HepG2 (cell line): ENCODE measurements around the gene IFRD1. TPM values are rescaled to one million over a fixed set of nuclear protein-coding genes. Genes with fewer than 3 reads are reported as not detected.

ENCODE experiments used
- ATAC-seq: fragments of 200-7000 bp; cut with Tn5 transposase; 3 replicates; pipeline ENCODE4 v1.9.1; 2020; ENCODE audit warnings: mild to moderate bottlenecking, moderate library complexity
- BruUV-seq: library from RNA; stranded (reverse); fragments of 400-500 nt; replicated peaks from 2 replicates; lab custom pipeline; 2021; lab: Mats Ljungman, UMichigan
- CTCF ChIA-PET: fragments of 300-600 bp; formaldehyde crosslinking; extraction: SDS; loops from one replicate; lab custom pipeline; 2021; ENCODE audit warnings: low total read pairs, inconsistent platforms, low intra/inter-chr PET ratio; lab: Yijun Ruan, JAX
- POLR2A ChIA-PET: fragments of 350-600 bp; sonication (Branson Sonifier 250); formaldehyde crosslinking; loops from one replicate; lab custom pipeline; 2020; ENCODE audit warnings: antibody characterized with exemption, inconsistent platforms; lab: Yijun Ruan, JAX
- DNase-seq: peaks from one replicate; pipeline ENCODE4 v3.0.0-alpha.2; 2015; ENCODE audit warnings: low spot score
- FAIRE-seq: peaks from 3 replicates; lab custom pipeline; 2011; peaks lifted over from hg19 to GRCh38; lab: Jason Lieb, UNC
- H2AFZ ChIP-seq: one replicate; pipeline ENCODE4 v1.6.1; 2011; ENCODE audit warnings: low read length, inconsistent platforms
- H3K27ac ChIP-seq: fragments of 300-600 bp; 3 replicates; pipeline ENCODE4 v1.8.0; 2011; ENCODE audit warnings: mixed run types, mild to moderate bottlenecking, mixed read lengths, low read length, inconsistent platforms; ENCODE audit not compliant: insufficient read depth; ENCODE audit errors: extremely low read length
- H3K27me3 ChIP-seq, 2 experiments: fragments of 200-600 bp in 1 of 2; 2 replicates in 1 of 2; 3 replicates in 1 of 2; pipeline versions ENCODE4 v1.6.0 to v1.8.0; 2011; ENCODE audit warnings: low read length in 2 of 2, mild to moderate bottlenecking in 2 of 2, moderate library complexity in 2 of 2, inconsistent platforms in 1 of 2; ENCODE audit not compliant: insufficient read depth in 2 of 2, control insufficient read depth in 1 of 2
- H3K36me3 ChIP-seq, 2 experiments: fragments of 200-600 bp in 1 of 2; replicated peaks in 1 of 2; 2 replicates in 1 of 2; 3 replicates in 1 of 2; pipeline versions ENCODE4 v1.5.1 to v1.8.0; 2011; ENCODE audit warnings: low read length in 2 of 2, inconsistent platforms in 1 of 2; ENCODE audit not compliant: insufficient read depth in 2 of 2, control insufficient read depth in 1 of 2
- H3K4me1 ChIP-seq: 2 replicates; pipeline ENCODE4 v1.5.1; 2012; ENCODE audit warnings: low read length, inconsistent platforms; ENCODE audit not compliant: insufficient read depth
- H3K4me2 ChIP-seq: 2 replicates; pipeline ENCODE4 v1.6.0; 2011; ENCODE audit warnings: low read depth, low read length, inconsistent platforms
- H3K4me3 ChIP-seq, 3 experiments: fragments of 200-600 bp in 1 of 3; sonication (generic), shearing (Covaris generic) in 1 of 3; replicated peaks in 1 of 3; 2 replicates each; pipeline ENCODE4 v1.5.1; 2011 to 2016; ENCODE audit warnings: low read length in 3 of 3, inconsistent platforms in 2 of 3, low read depth in 2 of 3, mild to moderate bottlenecking in 2 of 3, control low read depth in 1 of 3, mixed read lengths in 1 of 3; ENCODE audit not compliant: insufficient read depth in 1 of 3
- H3K79me2 ChIP-seq: one replicate; pipeline ENCODE4 v1.6.1; 2011; ENCODE audit warnings: low read length, inconsistent platforms; ENCODE audit not compliant: insufficient read depth
- H3K9ac ChIP-seq: 2 replicates; pipeline ENCODE4 v1.6.0; 2011; ENCODE audit warnings: mild to moderate bottlenecking, low read depth, low read length, inconsistent platforms; ENCODE audit not compliant: insufficient read depth
- H3K9me3 ChIP-seq: 2 replicates; pipeline ENCODE4 v1.5.1; 2012; ENCODE audit warnings: mild to moderate bottlenecking, low read length
- H4K20me1 ChIP-seq: 2 replicates; pipeline ENCODE4 v1.6.0; 2011; ENCODE audit warnings: inconsistent platforms, mild to moderate bottlenecking, low read length, moderate library complexity; ENCODE audit not compliant: insufficient read depth
- AGO2 ChIP-seq: fragments of 200-400 bp; formaldehyde crosslinking; optimal IDR thresholded peaks from 2 replicates; pipeline ENCODE3; 2017; ENCODE audit warnings: mild to moderate bottlenecking, low read depth, low read length, moderate library complexity
- CEBPZ ChIP-seq: IDR thresholded peaks from 2 replicates; pipeline ENCODE4 v1.6.1; 2012; ENCODE audit warnings: low read length, improper control_type of control experiment
- CHD4 ChIP-seq: fragments of 200-600 bp; sonication (generic); IDR thresholded peaks from 2 replicates; pipeline ENCODE4 v1.7.0; 2017; ENCODE audit warnings: mild to moderate bottlenecking, low read length, borderline replicate concordance
- EED ChIP-seq: sonication (generic); formaldehyde crosslinking; IDR thresholded peaks from 2 replicates; pipeline ENCODE4 v1.5.0; 2020; ENCODE audit warnings: mild to moderate bottlenecking, missing genetic modification reagents
- MTA1 ChIP-seq: sonication (generic); formaldehyde crosslinking; IDR thresholded peaks from 2 replicates; pipeline ENCODE4 v1.4.0; 2020; ENCODE audit warnings: missing genetic modification reagents, mild to moderate bottlenecking, borderline replicate concordance
- NFE2 ChIP-seq: sonication (generic); formaldehyde crosslinking; IDR thresholded peaks from 2 replicates; pipeline ENCODE4 v1.4.0; 2020; ENCODE audit warnings: missing genetic modification reagents
- REXO4 ChIP-seq: sonication (generic); formaldehyde crosslinking; IDR thresholded peaks from 2 replicates; pipeline ENCODE4 v1.8.0; 2022; ENCODE audit warnings: missing genetic modification reagents, mild to moderate bottlenecking, borderline replicate concordance
- RFX1 ChIP-seq: fragments of 450-650 bp; IDR thresholded peaks from 2 replicates; pipeline ENCODE4 v1.6.1; 2017
- SALL1 ChIP-seq: sonication (generic); formaldehyde crosslinking; IDR thresholded peaks from 2 replicates; pipeline ENCODE4 v1.8.0; 2022; ENCODE audit warnings: mild to moderate bottlenecking, missing genetic modification reagents
- SP1 ChIP-seq, 2 experiments: fragments of 450-650 bp in 1 of 2; sonication (generic) in 1 of 2; formaldehyde crosslinking in 1 of 2; IDR thresholded peaks; 2 replicates each; pipeline versions ENCODE4 v1.4.0 to v1.6.1; 2016 to 2020; ENCODE audit warnings: missing genetic modification reagents in 1 of 2
- STAT5B ChIP-seq: sonication (generic); formaldehyde crosslinking; IDR thresholded peaks from 2 replicates; pipeline ENCODE4 v1.4.0; 2020; ENCODE audit warnings: missing genetic modification reagents
- ZBTB42 ChIP-seq: sonication (generic); formaldehyde crosslinking; IDR thresholded peaks from 2 replicates; pipeline ENCODE4 v1.5.0; 2020; ENCODE audit warnings: mild to moderate bottlenecking, missing genetic modification reagents
- ZC3H4 ChIP-seq: sonication (generic); formaldehyde crosslinking; IDR thresholded peaks from 2 replicates; pipeline ENCODE4 v1.4.0; 2020; ENCODE audit warnings: missing genetic modification reagents, borderline replicate concordance
- ZNF207 ChIP-seq: fragments of 450-650 bp; IDR thresholded peaks from 2 replicates; pipeline ENCODE4 v1.6.1; 2016; ENCODE audit warnings: antibody characterized with exemption, borderline replicate concordance
- ZSCAN12 ChIP-seq: sonication (generic); formaldehyde crosslinking; IDR thresholded peaks from 2 replicates; pipeline ENCODE4 v1.9.0; 2021; ENCODE audit warnings: mild to moderate bottlenecking, missing genetic modification reagents
- ZSCAN30 ChIP-seq: sonication (generic); formaldehyde crosslinking; IDR thresholded peaks from 2 replicates; pipeline ENCODE4 v1.5.0; 2020; ENCODE audit warnings: mild to moderate bottlenecking, missing genetic modification reagents
- WGBS: methylation state at CpG from one replicate; pipeline ENCODE4 v1.1.6; 2017; ENCODE audit warnings: low lambda C conversion rate; 5-methylcytosine and 5-hydroxymethylcytosine counted together
- in situ Hi-C: cut with HindIII; loops from 2 replicates; pipeline ENCODE4 v1.10.0; 2017; ENCODE audit warnings: low pct_unique_long_range_greater_than_20kb; ENCODE audit not compliant: extremely low pct_ligation_motif_present
- intact Hi-C: fragments of 100-400 bp; cut with micrococcal nuclease; formaldehyde crosslinking; loops from one replicate; pipeline ENCODE4 v1.10.0; 2022; ENCODE audit not compliant: unreplicated experiment
- polyA plus RNA-seq, 8 experiments: library from polyadenylated mRNA; depleted of rRNA in 3 of 8; stranded (reverse) in 7 of 8; unstranded in 1 of 8; fragments of >200 nt; fragmentation: Illumina TruSeq in 4 of 8; extraction: Trizol in 4 of 8; gene quantifications; 2 replicates each; pipeline versions ENCODE4 v1.2.1 to v1.2.3, GENCODE V29; 2011 to 2016; ENCODE audit warnings: low read depth in 4 of 8, missing spikeins in 1 of 8, mixed read lengths in 1 of 8; ENCODE audit not compliant: insufficient read depth in 1 of 8
- total RNA-seq, 5 experiments: library from RNA; depleted of rRNA; stranded (reverse); fragments of >200 nt; fragmentation: Illumina TruSeq; extraction: Trizol; gene quantifications; 2 replicates each; pipeline ENCODE4 v1.2.3, GENCODE V29; 2016; ENCODE audit warnings: low read depth in 1 of 5
- TF ChIP-seq, protein P1 (sequence below): sonication (generic); formaldehyde crosslinking; IDR thresholded peaks from 2 replicates; pipeline ENCODE4 v1.4.0; 2020; ENCODE audit warnings: mild to moderate bottlenecking, missing genetic modification reagents, borderline replicate concordance
- TF ChIP-seq, protein P2 (sequence below): sonication (generic); formaldehyde crosslinking; IDR thresholded peaks from 2 replicates; pipeline ENCODE4 v1.9.0; 2021; ENCODE audit warnings: missing genetic modification reagents, mild to moderate bottlenecking, borderline replicate concordance

IFRD1 gene
- total and polyA plus RNA-seq, 2 of the 13 experiments (the other 11 are each of a cell fraction or from before 2014, with no cell fraction given): 50.9 to 55.5 TPM

- ChIA-PET POLR2A (no interaction called here), CTCF (no interaction called here)
- no peak for ATAC-seq
- Histone ChIP-seq H3K27ac (no peak overlapping the region), H3K27me3 (no peaks in the 10 kb centered on the region), H3K4me1 (peaks cover 4% of the 10 kb centered on the region), H3K36me3 (no peaks in the 10 kb centered on the region), H3K4me3 (no peak overlapping the region), H3K4me2 (no peak overlapping the region), H3K79me2 (no peaks in the 10 kb centered on the region), H3K9ac (no peak overlapping the region), H4K20me1 (no peaks in the 10 kb centered on the region), H2AFZ (no peak overlapping the region), H3K9me3 (no peaks in the 10 kb centered on the region)
- intact Hi-C loops: loop anchor here (10.0 kb wide), 1 partner anchor 320 kb away; no protein-coding TSS in a partner anchor
- no peak for FAIRE-seq
- no peak for DNase-seq
- 80% methylated on average over 1 of the region's 1 CpG for WGBS
- BruUV-seq: no TSS peak
- no peak for TF ChIP-seq ZBTB42 (CRISPR knock-in tag)
- no peak for TF ChIP-seq CEBPZ
- TF ChIP-seq STAT5B (CRISPR knock-in tag): no peak
- TF ChIP-seq EED (CRISPR knock-in tag): no peak
- TF ChIP-seq, protein P1, sequence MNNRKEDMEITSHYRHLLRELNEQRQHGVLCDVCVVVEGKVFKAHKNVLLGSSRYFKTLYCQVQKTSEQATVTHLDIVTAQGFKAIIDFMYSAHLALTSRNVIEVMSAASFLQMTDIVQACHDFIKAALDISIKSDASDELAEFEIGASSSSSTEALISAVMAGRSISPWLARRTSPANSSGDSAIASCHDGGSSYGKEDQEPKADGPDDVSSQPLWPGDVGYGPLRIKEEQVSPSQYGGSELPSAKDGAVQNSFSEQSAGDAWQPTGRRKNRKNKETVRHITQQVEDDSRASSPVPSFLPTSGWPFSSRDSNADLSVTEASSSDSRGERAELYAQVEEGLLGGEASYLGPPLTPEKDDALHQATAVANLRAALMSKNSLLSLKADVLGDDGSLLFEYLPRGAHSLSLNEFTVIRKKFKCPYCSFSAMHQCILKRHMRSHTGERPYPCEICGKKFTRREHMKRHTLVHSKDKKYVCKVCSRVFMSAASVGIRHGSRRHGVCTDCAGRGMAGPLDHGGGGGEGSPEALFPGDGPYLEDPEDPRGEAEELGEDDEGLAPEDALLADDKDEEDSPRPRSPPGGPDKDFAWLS (CRISPR knock-in tag): no peak
- TF ChIP-seq REXO4 (CRISPR knock-in tag): no peak
- TF ChIP-seq ZC3H4 (CRISPR knock-in tag): no peak
- TF ChIP-seq, protein P2, sequence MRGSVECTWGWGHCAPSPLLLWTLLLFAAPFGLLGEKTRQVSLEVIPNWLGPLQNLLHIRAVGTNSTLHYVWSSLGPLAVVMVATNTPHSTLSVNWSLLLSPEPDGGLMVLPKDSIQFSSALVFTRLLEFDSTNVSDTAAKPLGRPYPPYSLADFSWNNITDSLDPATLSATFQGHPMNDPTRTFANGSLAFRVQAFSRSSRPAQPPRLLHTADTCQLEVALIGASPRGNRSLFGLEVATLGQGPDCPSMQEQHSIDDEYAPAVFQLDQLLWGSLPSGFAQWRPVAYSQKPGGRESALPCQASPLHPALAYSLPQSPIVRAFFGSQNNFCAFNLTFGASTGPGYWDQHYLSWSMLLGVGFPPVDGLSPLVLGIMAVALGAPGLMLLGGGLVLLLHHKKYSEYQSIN (CRISPR knock-in tag): no peak
- TF ChIP-seq ZSCAN12 (CRISPR knock-in tag): no peak
- no peak for TF ChIP-seq ZSCAN30 (CRISPR knock-in tag)
- TF ChIP-seq AGO2: no peak
- no peak for TF ChIP-seq SP1 (IDR thresholded peaks at IDR 0.05)
- TF ChIP-seq SP1 (CRISPR knock-in tag; IDR thresholded peaks at IDR 0.05): no peak
- no peak for TF ChIP-seq MTA1 (CRISPR knock-in tag)
- no peak for TF ChIP-seq SALL1 (CRISPR knock-in tag)
- no peak for TF ChIP-seq RFX1
- no peak for TF ChIP-seq NFE2 (CRISPR knock-in tag)
- TF ChIP-seq CHD4: no peak
- TF ChIP-seq ZNF207: no peak
- in situ Hi-C loops: loop anchor here (10.0 kb wide), 1 partner anchor 450 kb away; no protein-coding TSS in a partner anchor
Measured at GRCh38 chr7:112405286-112405685, 45.0 kb upstream of the IFRD1 start.
